NCI-H2196 (cell line): ENCODE data around the gene DENND5A.
"Not testable (repeated sequence)": the region's sequence is repeated elsewhere in the genome, so short reads cannot be mapped to it uniquely, and the experiment has no call there.

Source experiments
- DNase-seq: peaks from one replicate; lab custom pipeline; 2025; ENCODE audit not compliant: unreplicated experiment; lab: John Stamatoyannopoulos, UW

The DENND5A gene

GRCh38 chr11:9214765-9215164 is 50.4 kb downstream of the DENND5A start:
- no peak for DNase-seq

DNA sequence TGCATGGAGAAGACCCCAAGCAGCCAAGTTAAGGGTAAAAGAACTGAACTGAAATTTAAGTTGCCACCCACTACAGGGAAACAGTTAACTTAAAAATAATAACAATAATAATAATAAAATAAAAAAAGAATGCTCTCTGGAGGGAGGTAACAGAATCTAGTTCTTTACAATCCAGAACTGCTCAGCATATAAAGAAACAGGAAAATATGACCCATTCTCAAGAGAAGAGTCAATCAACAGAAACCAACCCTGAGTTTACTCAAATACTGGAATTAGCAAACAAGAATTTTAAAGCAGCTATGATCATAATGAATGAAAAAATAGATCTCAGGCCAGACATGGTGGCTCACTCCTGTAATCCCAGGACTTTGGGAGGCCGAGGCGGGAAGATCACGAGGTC is 53.8 kb downstream of the DENND5A start:
- no peak for DNase-seq

DNA sequence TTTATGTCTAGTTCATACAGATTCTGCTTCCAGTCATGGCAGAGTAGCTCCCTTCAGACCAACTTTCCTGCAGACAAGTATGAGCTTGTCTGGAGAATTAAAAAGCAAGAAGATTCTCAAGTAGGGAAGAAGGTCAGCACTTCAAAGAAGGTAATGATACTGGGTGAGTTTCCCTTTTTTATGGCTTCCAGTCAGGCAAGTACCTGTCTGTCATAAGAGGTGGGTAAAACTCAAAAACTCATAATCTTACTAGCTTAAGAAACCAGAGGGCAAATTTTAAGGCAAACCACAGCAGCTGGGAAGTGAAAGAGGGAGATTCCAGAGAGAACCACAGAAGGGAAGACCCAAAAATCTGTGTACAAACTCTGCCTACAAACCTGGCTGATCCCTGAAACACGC is 54.2 kb downstream of the DENND5A start:
- DNase-seq = no peak

- no peak for DNase-seq
These were observed 54.8 kb downstream of the DENND5A start for GRCh38 chr11:9210224-9210921.

- DNase-seq = not testable (repeated sequence)
These were observed 55.5 kb downstream of the DENND5A start for GRCh38 chr11:9209604-9210003.

DNA sequence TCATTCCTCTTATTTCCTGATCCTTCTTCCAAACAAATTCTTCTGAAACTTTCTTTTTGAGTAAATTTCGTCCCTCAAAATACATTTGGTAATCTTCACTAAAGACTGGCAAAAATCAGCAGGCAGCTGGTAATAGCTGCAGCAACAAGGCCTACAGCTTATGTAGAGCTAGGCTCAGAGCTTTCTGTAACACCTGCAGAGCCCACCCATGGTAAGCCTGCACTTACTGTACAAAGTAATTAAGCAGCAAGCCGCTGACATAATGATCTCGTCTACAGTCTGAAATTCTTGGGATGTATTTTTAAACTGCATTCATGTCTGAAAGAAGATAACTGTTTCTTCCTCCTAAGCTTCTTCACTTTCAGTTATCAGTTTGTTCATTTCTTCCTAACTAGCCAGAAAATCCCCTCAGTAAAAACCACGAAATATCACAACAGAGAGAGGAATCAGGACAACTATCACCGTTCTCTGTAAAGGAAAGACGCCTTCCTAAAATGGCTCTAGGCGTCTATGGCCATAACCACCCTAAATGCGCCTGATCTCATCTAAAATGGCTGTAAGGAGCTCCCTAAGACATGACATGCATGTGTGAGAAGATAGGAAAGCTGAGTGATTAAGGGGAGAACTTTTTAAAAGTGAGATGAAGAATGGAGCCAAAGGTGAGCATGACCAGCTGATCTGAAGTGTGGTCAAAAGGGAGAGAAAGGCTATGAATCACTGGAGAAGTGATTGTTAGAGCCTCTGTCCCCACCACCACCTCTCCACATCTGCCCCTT is 56.2 kb downstream of the DENND5A start:
- DNase-seq = no peak

DNA sequence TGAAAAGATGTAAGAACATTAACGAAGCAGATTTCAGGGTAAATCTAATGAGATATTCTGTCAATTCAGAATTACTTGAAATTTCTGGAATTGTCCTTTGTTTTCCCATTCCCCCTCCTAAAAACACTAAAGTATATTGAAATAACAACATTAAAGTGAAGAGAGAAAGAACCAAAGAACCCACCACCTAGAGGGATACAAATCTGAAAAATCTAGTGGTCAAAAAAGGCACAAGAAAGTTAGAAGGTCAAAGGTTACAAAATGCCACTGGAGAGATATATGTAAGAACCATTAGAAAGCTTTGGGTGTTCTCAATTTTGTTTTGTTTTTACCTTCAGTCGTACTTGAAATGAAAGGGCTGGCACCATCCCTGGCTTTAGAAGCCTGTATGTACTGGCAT is 57.9 kb downstream of the DENND5A start:
- no peak for DNase-seq

GRCh38 chr11:9206496-9206895 is 58.7 kb downstream of the DENND5A start:
- DNase-seq = no peak

- DNase-seq = no peak
These were observed 61.3 kb downstream of the DENND5A start for GRCh38 chr11:9203691-9204311.

- no peak for DNase-seq
These were observed 63.6 kb downstream of the DENND5A start for GRCh38 chr11:9201372-9202162.

GRCh38 chr11:9200471-9200870 is 64.7 kb downstream of the DENND5A start:
- DNase-seq = no peak

- no peak for DNase-seq
These were observed 71.8 kb downstream of the DENND5A start for GRCh38 chr11:9193316-9193715.

DNA sequence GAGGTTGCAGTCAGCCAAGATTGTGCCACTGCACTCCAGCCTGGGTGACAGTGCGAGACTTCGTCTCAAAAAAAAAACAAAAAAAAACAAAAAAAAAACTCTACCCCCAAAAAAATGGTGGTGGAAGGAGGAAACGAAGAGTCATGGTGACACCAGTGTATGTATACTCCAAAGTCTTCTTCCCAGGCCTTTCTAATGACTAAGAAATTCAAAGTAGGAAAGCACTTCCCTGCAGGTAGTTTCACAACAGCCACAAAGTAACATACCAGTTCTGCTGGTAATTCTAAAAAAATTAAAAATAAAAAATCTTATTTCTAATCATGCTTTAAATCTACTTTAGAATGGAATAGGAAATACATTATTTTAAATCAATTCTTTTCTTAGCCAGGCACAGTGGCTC is 72.6 kb downstream of the DENND5A start:
- DNase-seq = no peak

- DNase-seq = not testable (repeated sequence)
These were observed 74.7 kb downstream of the DENND5A start for GRCh38 chr11:9190326-9191016.

- DNase-seq = not testable (repeated sequence)
These were observed 76.3 kb downstream of the DENND5A start for GRCh38 chr11:9188860-9189259.

DNA sequence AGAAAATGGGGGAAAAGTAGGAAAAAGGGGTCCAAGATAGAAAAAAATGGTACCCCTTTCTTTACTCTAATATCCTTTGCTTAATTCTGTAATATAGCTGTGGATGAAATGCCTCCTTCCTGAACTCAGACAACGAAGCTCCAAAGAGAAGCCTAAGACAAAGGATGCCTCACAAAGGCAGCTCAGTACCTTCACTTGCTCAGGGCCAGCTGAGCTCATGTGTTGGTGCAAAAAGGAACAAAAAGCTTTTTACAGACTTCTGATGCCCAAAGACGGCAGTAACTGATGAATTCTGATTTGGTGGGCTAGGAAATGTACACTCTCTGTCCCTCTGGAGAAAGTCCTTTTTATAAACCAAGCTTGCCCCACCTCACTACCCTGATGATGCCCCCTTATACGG is 77.5 kb downstream of the DENND5A start:
- no peak for DNase-seq

- DNase-seq = no peak
These were observed 80.6 kb downstream of the DENND5A start for GRCh38 chr11:9184516-9184915.

DNA sequence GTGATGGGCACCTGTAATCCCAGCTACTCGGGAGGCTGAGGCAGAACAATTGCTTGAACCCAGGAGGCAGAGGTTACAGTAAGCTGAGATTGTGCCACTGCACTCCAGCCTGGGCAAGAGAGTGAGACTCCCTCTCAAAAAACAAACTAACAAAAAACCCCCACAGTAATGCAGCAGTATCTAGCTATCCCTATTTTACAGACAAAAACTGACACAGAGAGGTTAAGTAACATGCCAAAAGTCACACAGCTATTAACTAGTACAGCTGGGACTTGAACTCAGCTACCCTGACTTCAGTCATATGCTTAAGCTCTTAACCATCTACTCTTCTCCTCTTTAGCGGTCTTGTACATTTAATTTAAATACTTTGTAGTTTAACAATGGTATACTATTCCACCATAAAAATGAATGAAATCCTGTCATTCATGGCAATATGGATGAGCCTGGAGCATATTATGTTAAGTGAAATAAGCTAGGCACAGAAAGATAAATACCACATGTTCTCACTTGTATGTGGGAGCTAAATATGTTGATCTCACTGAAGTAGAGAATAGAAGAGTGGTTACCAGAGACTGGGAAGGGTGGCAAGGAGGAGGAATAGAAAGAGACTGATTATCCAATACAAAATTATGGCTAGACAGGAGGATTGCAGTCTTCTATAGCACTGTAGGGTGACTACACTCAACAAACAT is 82.8 kb downstream of the DENND5A start:
- no peak for DNase-seq

- no peak for DNase-seq
These were observed 84.4 kb downstream of the DENND5A start for GRCh38 chr11:9180784-9181183.

DNA sequence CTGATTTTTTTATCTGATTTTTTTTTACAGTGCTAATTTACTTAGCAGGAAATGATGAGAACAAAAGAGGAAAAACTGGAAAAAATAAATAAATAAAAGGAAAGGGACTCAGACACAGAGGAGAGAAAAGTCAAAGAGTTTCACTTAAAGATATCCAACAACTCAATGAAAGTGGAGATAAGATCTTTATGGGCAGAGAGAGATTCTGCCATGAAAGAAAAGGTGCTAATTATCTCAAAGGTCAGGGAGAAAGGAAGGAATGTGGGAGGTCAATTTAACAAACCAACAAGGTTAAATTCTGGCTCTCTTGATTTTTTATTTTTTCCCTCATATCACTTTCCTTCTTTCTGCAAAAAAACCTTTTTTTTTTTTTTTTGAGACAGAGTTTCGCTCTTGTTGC is 86.0 kb downstream of the DENND5A start:
- no peak for DNase-seq
